ENCODE measurements around the gene URGCP. TPM values are rescaled to one million over a fixed set of nuclear protein-coding genes. Genes with fewer than 3 reads are reported as not detected.

The URGCP gene
- total RNA-seq, 1 donor from 2014 or later: 39.6 TPM

DNA sequence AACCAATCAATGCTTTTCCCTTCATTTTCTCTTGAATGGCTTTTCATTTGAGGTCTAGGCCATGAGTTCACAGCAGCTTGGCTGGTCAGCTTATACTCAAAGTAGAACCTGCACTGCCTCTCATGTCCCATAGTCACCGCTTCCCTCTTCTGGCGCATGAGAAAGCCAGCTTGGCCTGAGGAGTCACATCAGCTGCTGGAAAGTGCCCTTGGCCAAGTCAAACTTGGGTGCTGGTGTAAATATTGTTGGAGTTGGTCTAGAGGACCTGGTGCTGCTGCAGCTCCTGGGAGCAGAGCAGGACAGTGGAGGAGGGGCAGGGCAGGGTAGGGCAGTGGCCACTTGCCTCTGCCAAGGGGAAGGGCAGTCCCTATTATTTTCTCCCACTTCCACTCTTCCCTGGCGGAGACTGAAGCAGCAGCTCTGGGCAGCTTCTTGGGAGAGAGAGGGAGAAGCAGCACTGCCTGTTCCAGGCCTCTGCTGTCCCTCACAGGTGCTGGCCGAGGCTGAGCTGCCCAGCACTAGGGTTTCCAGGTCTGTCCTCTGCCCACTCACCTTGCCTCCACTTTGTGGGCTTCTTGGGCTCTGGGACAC lies 32.6 kb upstream of the URGCP start:
- intact Hi-C loops (cut with micrococcal nuclease): no loop called here
- no peaks in the 10 kb centered on the region for H3K9me3 ChIP-seq (replicated peaks)
- peaks cover 8% of the 10 kb centered on the region for H3K4me1 ChIP-seq
- no peak overlapping the region for H3K27ac ChIP-seq (replicated peaks)
- TF ChIP-seq, protein P1, sequence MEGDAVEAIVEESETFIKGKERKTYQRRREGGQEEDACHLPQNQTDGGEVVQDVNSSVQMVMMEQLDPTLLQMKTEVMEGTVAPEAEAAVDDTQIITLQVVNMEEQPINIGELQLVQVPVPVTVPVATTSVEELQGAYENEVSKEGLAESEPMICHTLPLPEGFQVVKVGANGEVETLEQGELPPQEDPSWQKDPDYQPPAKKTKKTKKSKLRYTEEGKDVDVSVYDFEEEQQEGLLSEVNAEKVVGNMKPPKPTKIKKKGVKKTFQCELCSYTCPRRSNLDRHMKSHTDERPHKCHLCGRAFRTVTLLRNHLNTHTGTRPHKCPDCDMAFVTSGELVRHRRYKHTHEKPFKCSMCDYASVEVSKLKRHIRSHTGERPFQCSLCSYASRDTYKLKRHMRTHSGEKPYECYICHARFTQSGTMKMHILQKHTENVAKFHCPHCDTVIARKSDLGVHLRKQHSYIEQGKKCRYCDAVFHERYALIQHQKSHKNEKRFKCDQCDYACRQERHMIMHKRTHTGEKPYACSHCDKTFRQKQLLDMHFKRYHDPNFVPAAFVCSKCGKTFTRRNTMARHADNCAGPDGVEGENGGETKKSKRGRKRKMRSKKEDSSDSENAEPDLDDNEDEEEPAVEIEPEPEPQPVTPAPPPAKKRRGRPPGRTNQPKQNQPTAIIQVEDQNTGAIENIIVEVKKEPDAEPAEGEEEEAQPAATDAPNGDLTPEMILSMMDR (IDR thresholded peaks at IDR 0.05; ENCODE audit: borderline replicate concordance): no peak
- DNase-seq: no peak
- H3K4me3 ChIP-seq: no peak overlapping the region
- H3K36me3 ChIP-seq: no peaks in the 10 kb centered on the region
- H3K27me3 ChIP-seq (ENCODE audit: low read depth): no peaks in the 10 kb centered on the region

DNA sequence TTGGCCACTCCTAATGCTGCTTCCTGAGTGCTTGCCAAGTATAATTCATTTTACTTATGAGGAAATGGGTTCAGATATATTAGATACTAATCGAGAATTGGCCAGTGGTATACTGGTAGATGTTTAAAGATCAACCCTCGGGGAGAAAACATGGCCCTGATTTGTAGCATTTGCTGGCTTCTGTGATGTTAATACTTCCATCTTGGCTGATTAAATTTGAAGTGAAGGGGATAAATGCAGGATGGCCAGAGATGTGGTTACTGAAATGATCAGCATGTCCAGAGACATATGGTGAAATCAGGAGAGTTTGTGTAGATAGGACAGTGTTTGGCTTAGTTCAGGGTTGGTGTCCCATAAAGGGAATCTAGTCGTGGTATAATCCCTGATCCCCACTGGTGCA lies 31.0 kb upstream of the URGCP start:
- H3K27me3 ChIP-seq (ENCODE audit: low read depth): no peaks in the 10 kb centered on the region
- peaks cover 8% of the 10 kb centered on the region for H3K4me1 ChIP-seq

DNA sequence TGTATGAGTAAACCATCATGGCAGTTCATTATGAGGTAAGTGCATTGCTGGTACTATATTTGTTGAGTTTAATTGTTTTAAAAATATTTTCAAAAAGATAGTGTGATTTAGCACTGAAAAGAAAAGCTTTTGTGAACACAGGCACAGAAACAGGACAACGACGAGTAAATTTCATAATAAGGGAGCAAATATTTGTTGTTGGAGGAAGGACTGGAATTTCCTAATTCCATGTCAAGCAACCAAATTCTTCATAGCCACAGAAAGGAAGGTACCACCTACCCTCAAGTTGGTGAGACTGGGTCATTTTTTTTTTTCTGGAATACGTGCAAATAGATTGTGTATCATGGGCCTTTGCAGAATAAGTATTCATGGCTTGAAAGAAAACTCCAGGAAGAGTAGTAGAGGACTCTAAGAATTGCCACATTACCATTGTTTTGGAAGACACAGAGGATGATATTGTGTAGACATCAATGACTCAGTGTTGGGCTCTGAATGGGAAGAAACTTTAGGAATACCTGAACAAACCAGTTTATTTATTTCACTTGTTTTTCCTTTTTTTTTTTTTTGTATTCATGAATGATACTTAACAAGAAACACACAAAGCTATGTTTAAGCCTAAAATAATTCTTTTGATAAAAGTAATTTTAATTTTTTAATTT lies 27.6 kb upstream of the URGCP start:
- Histone ChIP-seq H3K27me3 (ENCODE audit: low read depth) (no peaks in the 10 kb centered on the region), H3K36me3 (no peaks in the 10 kb centered on the region), H3K9me3 (replicated peaks) (no peaks in the 10 kb centered on the region), H3K4me1 (peaks cover 8% of the 10 kb centered on the region), H3K27ac (replicated peaks) (no peak overlapping the region), H3K4me3 (no peak overlapping the region)
- TF ChIP-seq, protein P1 (IDR thresholded peaks at IDR 0.05; ENCODE audit: borderline replicate concordance): no peak
- intact Hi-C loops (cut with micrococcal nuclease): no loop called here
- no peak for DNase-seq

More for the DNA sequence above, 31.0 kb upstream of the URGCP start:
- TF ChIP-seq, protein P1 (IDR thresholded peaks at IDR 0.05; ENCODE audit: borderline replicate concordance): no peak
- H3K9me3 ChIP-seq (replicated peaks): no peaks in the 10 kb centered on the region
- H3K36me3 ChIP-seq: no peaks in the 10 kb centered on the region
- intact Hi-C loops (cut with micrococcal nuclease): no loop called here
- no peak for DNase-seq
- no peak overlapping the region for H3K27ac ChIP-seq (replicated peaks)
- no peak overlapping the region for H3K4me3 ChIP-seq

DNA sequence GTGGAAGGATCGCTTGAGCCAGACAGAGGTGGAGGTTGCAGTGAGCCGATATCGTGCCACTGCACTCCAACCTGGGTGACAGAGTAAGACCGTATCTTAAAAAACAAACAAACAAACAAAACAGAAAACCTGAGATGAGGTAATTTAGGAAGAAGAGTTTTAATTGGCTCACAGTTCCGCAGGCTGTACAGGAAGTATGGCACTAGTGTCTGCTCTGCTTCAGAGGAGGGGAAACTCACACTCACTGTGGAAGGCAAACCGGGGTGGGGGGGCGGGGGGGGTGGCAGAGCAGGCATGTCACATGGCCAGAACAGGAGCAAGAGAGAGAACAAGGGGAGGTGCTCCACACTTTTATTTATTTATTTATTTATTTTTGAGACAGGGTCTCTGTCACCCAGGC lies 24.9 kb upstream of the URGCP start:
- Histone ChIP-seq H3K27me3 (ENCODE audit: low read depth) (no peaks in the 10 kb centered on the region), H3K9me3 (replicated peaks) (no peaks in the 10 kb centered on the region), H3K36me3 (no peaks in the 10 kb centered on the region), H3K4me1 (peaks cover 12% of the 10 kb centered on the region), H3K27ac (replicated peaks) (no peak overlapping the region), H3K4me3 (no peak overlapping the region)
- TF ChIP-seq, protein P1 (IDR thresholded peaks at IDR 0.05; ENCODE audit: borderline replicate concordance): no peak
- no peak for DNase-seq
- intact Hi-C loops (cut with micrococcal nuclease): no loop called here

DNA sequence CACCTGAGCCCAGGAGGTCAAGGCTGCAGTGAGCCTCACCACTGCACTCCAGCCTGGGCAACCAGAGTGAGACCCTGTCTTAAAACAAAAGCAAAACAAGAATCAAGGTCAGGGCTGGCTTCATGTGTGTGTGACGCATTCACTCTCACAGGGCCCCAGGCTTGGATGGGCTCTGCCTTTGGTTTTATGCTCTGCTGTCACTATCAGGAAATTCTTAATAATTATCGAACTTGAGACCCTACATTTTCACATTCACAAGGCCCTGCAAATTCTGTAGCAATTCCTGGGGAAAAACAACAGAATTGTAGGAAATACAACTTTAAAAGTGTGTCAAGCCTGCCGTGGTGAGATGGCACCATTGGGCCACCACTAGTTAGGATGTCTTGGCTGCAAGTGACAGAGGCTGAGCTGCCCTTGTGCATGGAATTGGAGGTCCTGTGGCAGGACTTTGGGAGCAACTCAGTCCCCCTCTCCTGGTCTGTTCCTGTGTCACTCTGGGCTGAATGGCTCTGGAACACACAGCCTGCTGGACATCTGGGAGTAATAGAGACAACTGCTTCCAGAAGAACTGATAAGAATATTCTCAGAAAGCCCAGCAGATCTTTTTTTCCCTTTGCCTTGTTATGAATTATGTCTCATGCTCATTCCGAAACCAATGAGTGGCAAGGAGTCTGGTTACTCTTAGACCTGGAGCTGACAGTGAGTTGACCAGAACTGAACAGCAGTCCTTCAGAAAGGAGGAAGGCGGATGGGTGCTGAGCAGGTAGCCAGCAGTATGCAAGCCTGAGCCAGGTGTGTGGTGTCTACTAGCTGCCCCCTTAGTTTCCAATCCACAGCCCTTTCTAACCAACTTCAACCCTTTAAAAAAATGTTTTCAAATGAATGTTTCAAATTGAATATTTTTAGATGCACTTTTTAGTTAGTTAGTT lies 23.4 kb upstream of the URGCP start:
- Histone ChIP-seq H3K9me3 (replicated peaks) (no peaks in the 10 kb centered on the region), H3K4me3 (no peak overlapping the region), H3K27me3 (ENCODE audit: low read depth) (no peaks in the 10 kb centered on the region), H3K4me1 (peaks cover 26% of the 10 kb centered on the region), H3K36me3 (no peaks in the 10 kb centered on the region), H3K27ac (replicated peaks) (no peak overlapping the region)
- DNase-seq: no peak
- TF ChIP-seq, protein P1 (IDR thresholded peaks at IDR 0.05; ENCODE audit: borderline replicate concordance): no peak
- intact Hi-C loops (cut with micrococcal nuclease): no loop called here
